Measurements from ENCODE around the gene EPHB1. TPM values are rescaled to one million over a fixed set of nuclear protein-coding genes. Genes with fewer than 3 reads are reported as not detected.

The EPHB1 gene
- total RNA-seq, 4 donors from 2014 or later: 2.6 to 5.3 (median 3.1) TPM; not detected in 1

DNA sequence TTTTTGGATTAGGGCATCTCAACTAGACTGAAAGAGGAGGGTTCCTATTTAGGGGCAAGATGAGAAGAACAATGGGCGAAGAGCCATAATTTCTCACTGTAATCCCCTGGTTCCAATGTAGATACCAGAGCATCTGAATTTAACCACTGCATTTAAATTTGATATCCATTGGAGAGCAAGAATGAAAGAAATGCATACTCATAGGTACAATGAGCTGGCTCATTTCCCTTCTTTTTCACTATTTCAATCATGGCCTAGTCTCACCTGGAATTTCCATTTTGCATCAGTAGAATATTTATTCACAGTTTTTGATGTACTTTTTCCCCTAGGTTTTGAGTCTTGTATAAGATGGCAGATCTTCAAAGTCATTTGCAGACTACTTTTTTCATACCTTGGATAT, 13.8 kb downstream of the EPHB1 start:
- no peak for DNase-seq
- no peaks in the 10 kb centered on the region for H3K27me3 ChIP-seq
- H3K27ac ChIP-seq: no peak overlapping the region
- intact Hi-C loops (cut with DNase I; ENCODE audit: low total_unique reads): no loop called here
- no peaks in the 10 kb centered on the region for H3K4me1 ChIP-seq
- no peak overlapping the region for H3K4me3 ChIP-seq
- TF ChIP-seq, protein P1, sequence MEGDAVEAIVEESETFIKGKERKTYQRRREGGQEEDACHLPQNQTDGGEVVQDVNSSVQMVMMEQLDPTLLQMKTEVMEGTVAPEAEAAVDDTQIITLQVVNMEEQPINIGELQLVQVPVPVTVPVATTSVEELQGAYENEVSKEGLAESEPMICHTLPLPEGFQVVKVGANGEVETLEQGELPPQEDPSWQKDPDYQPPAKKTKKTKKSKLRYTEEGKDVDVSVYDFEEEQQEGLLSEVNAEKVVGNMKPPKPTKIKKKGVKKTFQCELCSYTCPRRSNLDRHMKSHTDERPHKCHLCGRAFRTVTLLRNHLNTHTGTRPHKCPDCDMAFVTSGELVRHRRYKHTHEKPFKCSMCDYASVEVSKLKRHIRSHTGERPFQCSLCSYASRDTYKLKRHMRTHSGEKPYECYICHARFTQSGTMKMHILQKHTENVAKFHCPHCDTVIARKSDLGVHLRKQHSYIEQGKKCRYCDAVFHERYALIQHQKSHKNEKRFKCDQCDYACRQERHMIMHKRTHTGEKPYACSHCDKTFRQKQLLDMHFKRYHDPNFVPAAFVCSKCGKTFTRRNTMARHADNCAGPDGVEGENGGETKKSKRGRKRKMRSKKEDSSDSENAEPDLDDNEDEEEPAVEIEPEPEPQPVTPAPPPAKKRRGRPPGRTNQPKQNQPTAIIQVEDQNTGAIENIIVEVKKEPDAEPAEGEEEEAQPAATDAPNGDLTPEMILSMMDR (IDR thresholded peaks at IDR 0.05): no peak
- no peak for TF ChIP-seq POLR2A (IDR thresholded peaks at IDR 0.05)
- H3K36me3 ChIP-seq: no peaks in the 10 kb centered on the region
- no peaks in the 10 kb centered on the region for H3K9me3 ChIP-seq

DNA sequence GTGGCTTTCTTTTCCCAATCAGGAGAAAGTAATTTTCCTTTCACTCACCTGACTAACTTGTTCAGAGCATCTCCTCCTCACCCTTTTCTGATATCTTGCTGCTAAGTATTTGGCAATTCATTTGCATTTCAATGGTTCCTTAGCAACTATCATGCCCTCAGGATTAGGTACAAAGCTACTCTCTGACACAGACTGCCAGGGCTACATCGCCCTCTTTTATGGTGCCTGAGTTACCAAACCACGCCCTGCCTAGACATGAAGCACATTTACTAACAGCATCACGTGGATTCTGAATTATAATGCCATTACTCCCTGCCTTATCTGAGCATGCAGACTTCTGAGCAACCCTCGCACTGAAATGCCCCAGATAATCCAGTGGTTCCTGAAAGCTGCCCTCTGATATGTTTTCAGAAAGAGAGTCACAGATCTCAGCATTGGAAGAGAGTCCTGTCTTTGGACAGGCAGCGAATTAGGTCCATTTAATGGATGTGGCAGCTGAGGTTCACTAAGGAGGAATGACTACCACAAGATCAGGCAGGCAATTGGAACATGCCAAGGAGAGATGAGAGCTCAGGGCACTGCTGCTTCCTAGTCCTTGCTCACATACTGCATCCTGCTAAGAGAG, 14.5 kb downstream of the EPHB1 start:
- Histone ChIP-seq H3K27me3 (no peaks in the 10 kb centered on the region), H3K27ac (no peak overlapping the region), H3K4me1 (no peaks in the 10 kb centered on the region), H3K36me3 (no peaks in the 10 kb centered on the region), H3K4me3 (no peak overlapping the region), H3K9me3 (no peaks in the 10 kb centered on the region)
- TF ChIP-seq POLR2A (IDR thresholded peaks at IDR 0.05): no peak
- TF ChIP-seq, protein P1 (IDR thresholded peaks at IDR 0.05): no peak
- intact Hi-C loops (cut with DNase I; ENCODE audit: low total_unique reads): no loop called here
- DNase-seq: no peak

DNA sequence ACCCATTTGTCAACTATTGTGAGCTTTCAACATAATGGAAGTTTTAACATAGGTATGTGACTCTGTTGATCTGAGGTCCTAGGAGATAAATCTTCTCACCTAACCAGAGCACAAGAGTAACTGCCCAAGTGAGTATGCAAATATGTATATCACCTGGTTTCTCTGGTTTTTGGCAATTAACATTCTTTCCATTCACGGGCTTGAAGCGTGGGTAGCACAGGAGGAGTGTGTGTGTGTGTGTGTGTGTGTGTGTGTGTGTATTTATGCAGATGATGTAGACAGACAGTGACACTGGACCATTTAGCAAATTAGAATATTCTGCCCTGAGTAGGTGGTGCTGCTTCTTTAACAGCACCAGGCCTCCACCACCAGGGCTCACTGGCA, 15.0 kb downstream of the EPHB1 start:
- intact Hi-C loops (cut with DNase I; ENCODE audit: low total_unique reads): no loop called here
- Histone ChIP-seq H3K36me3 (no peaks in the 10 kb centered on the region), H3K4me3 (no peak overlapping the region), H3K27me3 (no peaks in the 10 kb centered on the region), H3K9me3 (no peaks in the 10 kb centered on the region), H3K27ac (no peak overlapping the region), H3K4me1 (no peaks in the 10 kb centered on the region)
- no peak for DNase-seq
- TF ChIP-seq, protein P1 (IDR thresholded peaks at IDR 0.05): no peak
- no peak for TF ChIP-seq POLR2A (IDR thresholded peaks at IDR 0.05)

DNA sequence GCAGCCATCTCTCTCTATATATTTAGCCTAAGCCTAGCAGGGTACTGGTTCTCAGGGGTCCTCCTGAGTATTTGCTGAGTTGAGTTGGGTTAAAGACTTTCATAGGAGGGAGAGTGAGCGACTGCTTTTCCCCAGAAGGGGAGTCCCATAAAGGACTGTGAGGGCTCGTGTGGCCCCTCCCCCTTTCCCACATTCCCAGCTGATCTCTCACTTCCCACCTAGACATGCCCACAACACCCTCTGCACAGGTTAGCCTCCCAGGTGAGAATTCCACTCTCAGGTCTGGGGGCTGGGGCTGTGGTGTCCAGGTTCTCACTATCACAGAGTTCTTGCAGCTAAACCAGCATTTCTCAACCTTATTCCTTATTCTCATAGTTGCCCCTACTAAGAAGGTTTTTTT, 15.8 kb downstream of the EPHB1 start:
- Histone ChIP-seq H3K4me1 (no peaks in the 10 kb centered on the region), H3K9me3 (no peaks in the 10 kb centered on the region), H3K27me3 (no peaks in the 10 kb centered on the region), H3K27ac (no peak overlapping the region), H3K36me3 (no peaks in the 10 kb centered on the region), H3K4me3 (no peak overlapping the region)
- intact Hi-C loops (cut with DNase I; ENCODE audit: low total_unique reads): no loop called here
- TF ChIP-seq, protein P1 (IDR thresholded peaks at IDR 0.05): no peak
- no peak for TF ChIP-seq POLR2A (IDR thresholded peaks at IDR 0.05)
- no peak for DNase-seq

DNA sequence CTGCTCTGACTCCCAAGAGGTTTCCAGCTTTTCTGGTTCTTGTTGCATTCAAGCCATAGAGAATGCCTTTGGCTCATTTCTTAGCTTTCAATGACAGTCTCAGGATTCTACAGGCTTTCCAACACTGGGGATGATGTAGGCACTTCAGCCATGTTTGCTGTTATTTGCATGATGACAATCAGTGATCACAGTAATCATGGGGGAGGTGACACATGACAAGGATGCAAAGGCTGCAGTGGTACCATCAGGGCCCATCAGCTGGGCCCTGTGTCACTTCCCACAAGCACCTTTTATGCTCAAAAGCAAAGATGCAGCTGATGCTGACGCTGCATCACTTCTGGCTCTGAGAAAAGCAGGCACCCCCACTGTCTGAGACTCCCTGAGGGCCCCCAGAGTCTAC, 18.6 kb downstream of the EPHB1 start:
- intact Hi-C loops (cut with DNase I; ENCODE audit: low total_unique reads): no loop called here
- DNase-seq: no peak
- Histone ChIP-seq H3K4me3 (no peak overlapping the region), H3K9me3 (no peaks in the 10 kb centered on the region), H3K27ac (no peak overlapping the region), H3K4me1 (no peaks in the 10 kb centered on the region), H3K36me3 (no peaks in the 10 kb centered on the region), H3K27me3 (no peaks in the 10 kb centered on the region)
- TF ChIP-seq, protein P1 (IDR thresholded peaks at IDR 0.05): no peak
- no peak for TF ChIP-seq POLR2A (IDR thresholded peaks at IDR 0.05)

Measured in uterus (tissue), 4 donors.